Stomach (tissue), 4 donors: Measurements from ENCODE around the gene PSMB7.

Experiments
- CTCF ChIP-seq, 7 experiments: fragments of 450-650 bp in 4 of 7; fragments of 200-600 bp in 3 of 7; sonication (generic) in 3 of 7; IDR thresholded peaks; one replicate each; pipeline ENCODE4 v1.5.1; 2016 to 2019; ENCODE audit warnings: antibody characterized with exemption in 7 of 7, control low read depth in 2 of 7, mild to moderate bottlenecking in 1 of 7
- POLR2A ChIP-seq, 4 donors: fragments of 450-650 bp; IDR thresholded peaks; one replicate each; pipeline ENCODE4 v1.6.1; 2016; ENCODE audit warnings: antibody characterized with exemption in 4 of 4, control low read depth in 2 of 4, mild to moderate bottlenecking in 1 of 4, moderate library complexity in 1 of 4
- POLR2AphosphoS5 ChIP-seq, 3 donors: sonication (generic); formaldehyde crosslinking; IDR thresholded peaks; one replicate each; pipeline ENCODE4 v1.6.1; 2016; ENCODE audit warnings: antibody characterized with exemption in 3 of 3

- TF ChIP-seq CTCF (IDR thresholded peaks at IDR 0.05) (no peak), POLR2AphosphoS5 (IDR thresholded peaks at IDR 0.05) (no peak), POLR2A (IDR thresholded peaks at IDR 0.05) (no peak)
Measured at GRCh38 chr9:124452841-124453585, 37.8 kb upstream of the PSMB7 start.
